Brain microvascular endothelial cell (primary cell): ENCODE data around the gene GRID1.

Experiments
- DNase-seq: peaks from one replicate; pipeline ENCODE4 v3.0.0-alpha.2; 2020
- H3K27ac ChIP-seq: fragments of 250-450 bp; sonication (Bioruptor Pico); 2 replicates; pipeline ENCODE4 v1.5.1; 2020; ENCODE audit warnings: mild to moderate bottlenecking, moderate library complexity
- H3K27me3 ChIP-seq: fragments of 250-450 bp; sonication (Bioruptor Pico); replicated peaks from 2 replicates; pipeline ENCODE4 v1.5.1; 2020; ENCODE audit warnings: mild to moderate bottlenecking
- H3K36me3 ChIP-seq: fragments of 250-450 bp; sonication (Bioruptor Pico); replicated peaks from 2 replicates; pipeline ENCODE4 v1.5.1; 2020; ENCODE audit warnings: mild to moderate bottlenecking
- H3K4me3 ChIP-seq: 2 replicates; pipeline ENCODE4 v1.5.1; 2011; ENCODE audit warnings: low read depth, mild to moderate bottlenecking, control low read depth, low read length, moderate library complexity
- in situ Hi-C: cut with HindIII; loops from 2 replicates; pipeline ENCODE4 v1.10.0; 2017; ENCODE audit warnings: low sequenced_read_pairs, low pct_ligation_motif_present
- TF ChIP-seq, protein P1 (sequence below): IDR thresholded peaks from 2 replicates; pipeline ENCODE4 v1.5.1; 2011; ENCODE audit warnings: low read depth, mild to moderate bottlenecking, moderate library complexity, low read length, control low read depth, inconsistent platforms; ENCODE audit errors: missing control alignments

Gene GRID1

DNA sequence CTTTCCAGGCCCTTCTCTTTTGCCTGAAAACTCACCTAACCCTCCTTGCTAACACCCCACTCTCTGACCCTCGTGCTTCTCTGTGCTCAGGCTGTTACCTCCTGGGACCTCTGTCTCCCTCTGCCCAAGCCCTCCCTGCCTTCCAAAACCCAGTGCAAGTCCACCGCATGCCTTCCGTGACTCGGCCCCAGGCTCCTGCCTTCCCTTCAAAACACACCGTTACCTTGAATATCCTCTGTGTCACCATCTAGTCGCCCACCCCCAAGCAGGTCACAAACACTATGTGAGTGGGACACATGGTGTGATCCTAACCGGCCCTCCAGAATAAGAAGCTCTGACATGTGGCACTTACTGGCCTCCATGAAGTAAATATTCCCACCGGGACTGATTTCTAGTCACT, 176.7 kb downstream of the GRID1 start:
- TF ChIP-seq, protein P1, sequence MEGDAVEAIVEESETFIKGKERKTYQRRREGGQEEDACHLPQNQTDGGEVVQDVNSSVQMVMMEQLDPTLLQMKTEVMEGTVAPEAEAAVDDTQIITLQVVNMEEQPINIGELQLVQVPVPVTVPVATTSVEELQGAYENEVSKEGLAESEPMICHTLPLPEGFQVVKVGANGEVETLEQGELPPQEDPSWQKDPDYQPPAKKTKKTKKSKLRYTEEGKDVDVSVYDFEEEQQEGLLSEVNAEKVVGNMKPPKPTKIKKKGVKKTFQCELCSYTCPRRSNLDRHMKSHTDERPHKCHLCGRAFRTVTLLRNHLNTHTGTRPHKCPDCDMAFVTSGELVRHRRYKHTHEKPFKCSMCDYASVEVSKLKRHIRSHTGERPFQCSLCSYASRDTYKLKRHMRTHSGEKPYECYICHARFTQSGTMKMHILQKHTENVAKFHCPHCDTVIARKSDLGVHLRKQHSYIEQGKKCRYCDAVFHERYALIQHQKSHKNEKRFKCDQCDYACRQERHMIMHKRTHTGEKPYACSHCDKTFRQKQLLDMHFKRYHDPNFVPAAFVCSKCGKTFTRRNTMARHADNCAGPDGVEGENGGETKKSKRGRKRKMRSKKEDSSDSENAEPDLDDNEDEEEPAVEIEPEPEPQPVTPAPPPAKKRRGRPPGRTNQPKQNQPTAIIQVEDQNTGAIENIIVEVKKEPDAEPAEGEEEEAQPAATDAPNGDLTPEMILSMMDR, result no peak
- Histone ChIP-seq H3K36me3 (no peaks in the 10 kb centered on the region), H3K4me3 (no peak overlapping the region), H3K27me3 (no peaks in the 10 kb centered on the region), H3K27ac (no peak overlapping the region)
- DNase-seq, result no peak
- in situ Hi-C loops, result no loop called here

DNA sequence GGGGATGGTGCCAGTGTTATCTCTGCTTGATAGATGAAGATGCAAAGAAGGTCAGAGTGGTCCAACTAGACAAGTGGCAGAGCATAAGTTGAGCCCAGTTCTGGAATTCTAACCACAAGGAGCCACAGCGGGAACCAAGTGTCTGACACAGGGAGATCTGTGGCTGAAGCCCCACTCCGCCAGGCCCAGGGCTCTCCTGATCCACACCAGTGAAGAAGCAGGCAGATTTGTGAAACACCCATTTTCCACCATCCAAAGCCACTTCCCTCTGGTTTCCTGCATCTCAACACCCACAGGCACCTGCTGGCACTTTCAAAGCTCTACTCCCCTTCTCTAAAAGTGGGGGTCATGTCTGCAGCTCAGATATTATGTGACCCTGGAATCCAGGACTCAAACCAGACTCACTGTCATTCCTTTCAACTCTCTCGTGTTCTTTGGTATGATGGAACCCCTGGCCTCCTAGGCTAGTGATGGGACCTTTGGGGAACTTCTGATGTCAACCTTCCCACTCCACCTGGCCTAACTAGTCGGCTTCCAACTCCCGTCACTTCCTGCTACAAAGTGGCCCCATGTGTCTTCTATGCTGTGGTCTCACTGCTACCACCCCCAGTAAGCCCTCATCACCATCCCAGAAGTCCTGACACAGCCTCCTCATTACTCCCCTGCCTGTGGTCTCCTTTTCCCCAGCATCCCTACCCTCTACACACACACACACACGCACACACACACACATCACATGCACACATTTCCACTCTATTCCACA, 177.6 kb downstream of the GRID1 start:
- TF ChIP-seq, protein P1, result no peak
- Histone ChIP-seq H3K36me3 (no peaks in the 10 kb centered on the region), H3K27me3 (no peaks in the 10 kb centered on the region), H3K4me3 (no peak overlapping the region), H3K27ac (no peak overlapping the region)
- DNase-seq, result no peak
- in situ Hi-C loops, result no loop called here

DNA sequence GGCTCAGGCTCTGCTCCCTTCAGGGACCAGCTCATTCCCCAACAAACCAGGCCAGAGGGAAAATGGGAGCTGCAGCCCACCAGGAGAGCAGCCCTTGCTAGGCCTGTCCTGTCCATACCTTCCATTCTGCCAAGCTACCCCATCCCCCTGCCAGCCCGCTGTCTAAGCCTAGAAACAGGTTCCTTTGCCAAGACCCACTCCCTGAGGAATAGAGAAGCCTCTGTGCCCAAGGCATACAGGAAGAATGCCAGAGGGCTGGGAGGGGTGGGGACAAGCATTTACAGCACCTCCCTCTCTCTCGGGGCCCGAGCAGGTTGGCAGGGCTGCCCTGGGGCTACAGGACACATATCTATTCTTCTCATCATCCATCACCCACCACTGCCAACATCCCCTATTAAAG, 178.3 kb downstream of the GRID1 start:
- TF ChIP-seq, protein P1, result no peak
- Histone ChIP-seq H3K4me3 (no peak overlapping the region), H3K27me3 (no peaks in the 10 kb centered on the region), H3K27ac (no peak overlapping the region), H3K36me3 (no peaks in the 10 kb centered on the region)
- no peak for DNase-seq
- in situ Hi-C loops, result no loop called here

DNA sequence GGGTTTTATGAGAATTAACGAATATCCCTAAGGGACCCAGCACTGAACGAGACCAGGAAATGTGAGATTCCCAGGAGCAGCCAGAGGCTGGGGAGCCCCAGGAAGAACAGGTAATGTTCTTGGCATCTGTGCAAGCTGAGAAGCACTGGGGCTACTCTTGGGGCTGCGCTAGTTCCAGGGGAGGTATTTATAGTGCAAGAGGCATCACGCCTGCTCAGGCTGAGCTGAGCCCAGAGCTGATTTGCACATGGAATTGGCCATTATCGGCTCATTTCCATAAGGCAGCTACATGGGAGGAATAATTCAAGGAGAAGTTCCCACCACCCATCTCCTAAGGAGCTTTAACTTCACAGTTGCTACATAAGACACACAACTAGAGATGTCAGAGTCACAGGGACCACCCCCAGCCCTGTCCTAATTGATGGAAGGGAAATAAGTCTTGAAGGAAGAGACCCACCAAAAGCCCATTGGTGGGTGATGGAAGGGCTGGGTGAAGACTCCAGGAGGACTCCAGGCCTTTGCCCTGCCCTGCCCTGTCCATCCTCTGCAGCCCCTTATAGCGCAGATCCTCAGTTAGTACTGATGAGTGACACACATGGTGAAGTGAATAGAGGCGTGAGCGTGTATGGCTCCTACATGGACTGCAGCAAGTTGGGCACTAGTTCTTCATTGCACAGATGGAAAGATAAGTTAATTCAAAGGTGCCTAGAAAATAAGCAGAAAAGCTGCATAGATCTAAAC, 178.9 kb downstream of the GRID1 start:
- Histone ChIP-seq H3K4me3 (no peak overlapping the region), H3K36me3 (no peaks in the 10 kb centered on the region), H3K27ac (no peak overlapping the region), H3K27me3 (no peaks in the 10 kb centered on the region)
- in situ Hi-C loops, result no loop called here
- DNase-seq, result no peak
- TF ChIP-seq, protein P1, result no peak

DNA sequence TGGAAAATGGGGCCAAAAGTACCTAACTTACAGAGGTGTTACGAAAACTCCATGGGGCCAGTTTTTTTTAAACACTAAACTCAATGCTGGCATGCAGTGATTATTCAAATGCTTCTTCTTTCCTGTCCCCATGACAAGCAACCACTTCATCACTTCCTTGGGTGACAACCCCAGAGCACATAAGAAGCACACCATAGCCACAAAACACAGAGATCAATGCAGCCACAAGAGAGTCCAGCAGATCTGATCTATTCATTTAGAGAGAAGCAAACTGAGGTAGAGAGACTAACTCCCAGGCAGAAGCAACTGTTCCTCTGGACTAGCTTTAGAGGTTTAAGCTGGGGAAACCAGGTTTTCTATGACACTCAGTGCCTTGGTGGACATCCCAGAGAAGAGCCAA, 180.0 kb downstream of the GRID1 start:
- TF ChIP-seq, protein P1, result no peak
- no peak for DNase-seq
- H3K27me3 ChIP-seq, result no peaks in the 10 kb centered on the region
- no peaks in the 10 kb centered on the region for H3K36me3 ChIP-seq
- no peak overlapping the region for H3K27ac ChIP-seq
- H3K4me3 ChIP-seq, result no peak overlapping the region
- in situ Hi-C loops, result no loop called here

DNA sequence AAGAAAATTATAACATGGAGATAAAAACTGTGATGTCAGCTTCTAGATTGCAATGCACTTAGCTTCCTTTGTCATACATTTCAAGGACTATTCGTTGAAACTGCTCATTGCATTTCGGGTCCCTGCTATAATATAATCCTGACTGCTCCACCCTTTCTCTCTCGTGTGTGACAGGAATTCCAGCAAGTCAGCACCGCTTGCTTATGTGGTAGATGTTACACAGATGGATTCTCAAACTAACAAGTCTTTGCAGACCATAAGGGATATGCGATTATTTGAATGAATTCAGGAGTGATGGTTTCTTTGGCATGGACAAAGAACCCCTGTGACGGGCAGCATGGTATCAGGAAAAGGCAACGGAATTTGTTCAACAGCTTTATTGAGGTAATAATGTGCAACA, 184.0 kb downstream of the GRID1 start:
- TF ChIP-seq, protein P1, result no peak
- Histone ChIP-seq H3K4me3 (no peak overlapping the region), H3K27ac (no peak overlapping the region), H3K27me3 (no peaks in the 10 kb centered on the region), H3K36me3 (no peaks in the 10 kb centered on the region)
- in situ Hi-C loops, result no loop called here
- no peak for DNase-seq
